G401 (cell line): ENCODE results near the gene MTARC2. TPM values are rescaled to one million over a fixed set of nuclear protein-coding genes. Genes with fewer than 3 reads are reported as not detected.

Experiments used
- DNase-seq: peaks from one replicate; pipeline ENCODE4 v3.0.0-alpha.2; 2015; ENCODE audit warnings: low spot score
- in situ Hi-C: cut with HindIII; loops from 2 replicates; pipeline ENCODE4 v1.10.0; 2016; ENCODE audit warnings: low sequenced_read_pairs, mixed read lengths
- total RNA-seq: library from RNA; depleted of rRNA; stranded (reverse); fragments of >200 nt; shearing (Covaris generic); gene quantifications from 2 replicates; pipeline ENCODE4 v1.2.3, GENCODE V29; 2014

MTARC2 gene
- total RNA-seq, 1 experiment from 2014 or later = not detected

DNA sequence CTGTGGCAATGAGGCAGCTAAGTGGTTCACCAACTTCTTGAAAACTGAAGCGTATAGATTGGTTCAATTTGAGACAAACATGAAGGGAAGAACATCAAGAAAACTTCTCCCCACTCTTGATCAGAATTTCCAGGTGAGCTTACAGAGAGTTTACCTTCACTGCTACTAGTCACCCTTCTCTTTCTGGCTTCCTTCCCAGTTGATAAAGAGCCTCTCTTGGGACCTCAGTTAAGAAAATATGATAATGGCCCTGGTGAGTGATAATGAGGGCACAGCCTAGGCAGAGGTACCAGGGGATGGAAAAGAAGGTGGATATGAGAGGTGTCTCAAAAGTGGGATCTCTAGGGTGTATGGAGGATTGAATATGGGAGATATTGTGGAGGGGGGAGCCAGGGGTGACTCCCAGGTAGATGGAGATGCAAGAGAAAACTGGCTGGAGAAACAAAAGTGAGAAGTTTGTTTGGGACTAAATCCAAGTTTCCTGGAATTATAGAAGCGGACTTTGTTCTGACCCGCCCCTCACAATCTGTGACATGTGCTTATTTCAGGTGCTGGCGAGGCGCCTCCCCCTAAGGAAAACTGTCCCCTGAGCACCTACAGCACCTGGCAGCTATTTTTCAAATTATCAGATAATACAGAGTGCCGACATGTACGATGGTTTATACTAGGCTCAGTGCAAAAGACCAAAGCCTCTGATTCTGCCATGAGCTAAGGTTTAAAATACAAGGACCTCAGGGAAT lies 13.7 kb downstream of the MTARC2 start:
- in situ Hi-C loops = no loop called here
- no peak for DNase-seq

DNA sequence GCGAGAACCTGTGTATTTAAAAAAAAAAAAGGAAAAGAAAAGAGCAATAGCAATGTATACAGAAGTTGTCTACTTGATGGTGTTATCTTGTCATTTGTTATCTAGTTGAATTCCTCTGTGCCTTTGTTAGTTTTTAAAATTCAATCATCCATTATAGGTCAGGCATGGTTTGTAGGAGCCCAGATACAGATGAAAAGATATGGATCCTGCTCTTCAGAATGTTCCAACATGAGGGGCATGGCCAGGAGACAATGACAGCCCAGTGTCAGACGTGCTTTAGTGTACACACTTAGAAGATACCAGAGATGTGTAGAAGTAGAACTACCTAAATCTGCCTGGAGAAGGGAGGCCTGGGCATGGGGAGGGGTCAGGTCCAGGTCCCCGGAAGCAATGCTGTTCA lies 16.6 kb downstream of the MTARC2 start:
- DNase-seq = no peak
- in situ Hi-C loops = no loop called here

DNA sequence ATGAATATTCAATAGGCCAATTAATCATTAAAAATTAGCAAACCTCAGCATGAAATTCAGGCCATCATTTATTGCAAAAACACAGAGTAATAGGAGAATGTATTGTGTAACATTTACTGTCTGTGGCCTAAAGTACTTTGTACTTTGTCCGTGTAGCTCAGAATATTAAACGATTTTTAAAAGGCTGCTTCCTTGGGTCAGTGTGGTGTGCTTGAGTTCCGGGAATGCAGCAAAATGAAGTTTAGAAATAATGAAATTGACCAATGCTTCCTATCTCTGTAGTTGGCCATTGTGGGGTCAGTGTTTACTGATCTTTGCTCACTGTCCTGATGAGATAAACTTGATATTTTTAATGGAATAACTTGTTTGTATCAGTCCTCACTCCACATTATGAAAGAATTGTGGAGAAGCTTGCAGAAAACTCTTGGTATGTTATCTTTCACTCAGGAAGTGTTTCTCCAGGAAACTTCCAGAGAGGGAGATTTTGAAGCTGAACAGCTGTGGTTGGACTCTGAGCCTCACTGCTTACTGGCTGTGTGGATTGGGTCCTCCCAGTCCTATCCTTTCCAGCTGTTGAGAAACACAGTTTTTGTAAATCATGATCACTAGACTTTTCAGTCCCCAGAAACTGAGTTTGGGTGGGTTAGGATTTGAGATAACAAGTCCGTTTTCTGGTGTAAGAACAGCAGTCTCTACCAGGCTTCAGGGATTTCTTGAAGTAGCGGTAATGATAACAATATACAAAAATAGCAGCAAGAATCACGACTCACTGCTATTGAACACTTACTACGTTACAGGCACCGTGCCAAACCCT lies 19.4 kb downstream of the MTARC2 start:
- in situ Hi-C loops = no loop called here
- no peak for DNase-seq

DNA sequence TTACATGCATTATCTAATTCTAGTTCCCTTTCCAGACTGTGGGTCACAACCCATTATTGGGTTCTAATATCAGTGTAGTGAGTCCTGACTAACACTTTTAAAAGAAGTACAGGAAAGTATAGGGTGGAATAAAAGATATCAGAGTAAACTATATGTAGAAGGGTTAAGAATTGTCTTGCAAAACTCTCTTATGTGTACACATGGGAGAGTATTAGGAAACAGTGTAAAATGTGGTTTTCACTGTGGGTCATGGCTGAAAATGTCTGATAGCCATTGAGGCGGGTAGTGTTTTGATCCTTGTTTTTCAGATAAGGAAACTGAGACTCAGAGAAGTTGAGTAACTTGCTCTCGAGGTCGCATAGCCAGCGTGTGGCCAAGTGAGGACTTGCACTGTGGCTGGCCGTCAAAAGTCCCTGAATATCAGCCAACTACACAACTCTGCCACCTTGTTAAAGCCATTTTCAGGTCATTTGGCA lies 20.0 kb downstream of the MTARC2 start:
- in situ Hi-C loops = no loop called here
- no peak for DNase-seq

DNA sequence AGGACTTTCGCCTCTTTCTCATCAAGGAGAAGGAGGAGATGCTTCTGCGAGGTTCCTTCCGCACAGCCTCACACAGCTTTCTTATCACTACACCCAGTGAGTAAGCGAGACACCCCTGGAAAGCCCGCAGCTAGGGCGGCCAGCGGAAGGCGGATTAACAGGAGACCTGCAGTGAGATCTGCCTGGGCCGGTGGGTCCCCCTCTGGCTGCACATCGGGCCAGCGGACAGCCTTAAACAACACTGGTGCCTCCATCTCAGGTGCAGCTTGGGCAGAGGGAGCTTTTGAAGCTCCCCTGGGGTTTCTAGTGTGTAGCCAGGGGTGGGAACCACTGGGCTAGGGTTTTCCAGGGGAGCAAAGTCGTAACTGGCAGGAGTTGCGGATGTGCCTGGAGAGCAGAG lies 21.1 kb downstream of the MTARC2 start:
- in situ Hi-C loops = no loop called here
- DNase-seq = no peak

DNA sequence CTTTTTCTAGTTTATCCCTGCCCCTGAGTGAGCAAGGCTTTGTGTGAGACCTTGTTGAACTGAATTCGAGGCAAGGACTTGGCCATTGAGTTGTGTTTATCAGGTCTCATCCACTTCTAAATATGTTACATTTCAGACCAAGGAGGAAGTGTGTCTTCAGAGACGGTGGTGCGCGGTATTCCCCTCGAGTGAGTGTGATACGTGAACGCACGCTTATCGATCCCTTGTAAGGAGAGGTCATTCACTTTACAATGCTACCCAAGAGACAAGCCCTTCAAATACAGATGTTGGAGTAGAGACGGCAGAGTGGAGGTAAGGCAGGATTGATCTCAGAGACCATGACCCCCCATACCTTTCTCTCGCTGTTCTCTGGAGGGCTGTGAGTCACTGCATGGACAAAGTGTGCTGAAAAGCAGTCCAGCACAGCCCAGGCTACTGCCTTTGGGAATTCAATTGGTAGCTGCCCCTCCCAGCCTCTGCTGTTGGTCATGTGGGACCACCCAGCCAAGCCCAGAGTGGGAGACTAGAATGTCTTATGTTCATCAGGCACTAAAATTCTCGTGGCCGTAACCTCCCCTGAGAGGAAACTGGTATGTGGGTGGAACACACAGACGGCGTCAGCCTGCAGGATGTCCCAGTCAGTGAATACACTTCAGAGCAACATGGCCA lies 22.3 kb downstream of the MTARC2 start:
- in situ Hi-C loops = no loop called here
- DNase-seq = no peak

DNA sequence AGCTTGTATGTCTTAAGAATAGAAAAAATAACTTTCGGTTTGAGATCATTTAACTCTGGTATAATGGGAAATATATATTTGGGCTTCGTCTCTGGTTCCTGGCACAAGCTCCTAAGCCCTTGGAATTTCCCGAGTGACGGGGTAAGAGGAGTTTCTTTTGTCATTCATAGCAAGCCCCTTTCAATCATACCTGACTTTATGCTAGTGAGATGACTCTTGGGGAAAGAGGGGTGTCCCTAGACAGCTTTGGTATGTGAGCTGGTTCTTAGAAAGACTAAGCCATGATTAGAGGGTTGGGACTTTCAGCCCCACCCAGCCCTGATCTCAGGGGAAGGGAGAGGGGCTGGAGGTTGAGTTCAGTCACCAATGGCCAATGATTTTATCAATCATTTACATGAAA lies 24.7 kb downstream of the MTARC2 start:
- in situ Hi-C loops = no loop called here

DNA sequence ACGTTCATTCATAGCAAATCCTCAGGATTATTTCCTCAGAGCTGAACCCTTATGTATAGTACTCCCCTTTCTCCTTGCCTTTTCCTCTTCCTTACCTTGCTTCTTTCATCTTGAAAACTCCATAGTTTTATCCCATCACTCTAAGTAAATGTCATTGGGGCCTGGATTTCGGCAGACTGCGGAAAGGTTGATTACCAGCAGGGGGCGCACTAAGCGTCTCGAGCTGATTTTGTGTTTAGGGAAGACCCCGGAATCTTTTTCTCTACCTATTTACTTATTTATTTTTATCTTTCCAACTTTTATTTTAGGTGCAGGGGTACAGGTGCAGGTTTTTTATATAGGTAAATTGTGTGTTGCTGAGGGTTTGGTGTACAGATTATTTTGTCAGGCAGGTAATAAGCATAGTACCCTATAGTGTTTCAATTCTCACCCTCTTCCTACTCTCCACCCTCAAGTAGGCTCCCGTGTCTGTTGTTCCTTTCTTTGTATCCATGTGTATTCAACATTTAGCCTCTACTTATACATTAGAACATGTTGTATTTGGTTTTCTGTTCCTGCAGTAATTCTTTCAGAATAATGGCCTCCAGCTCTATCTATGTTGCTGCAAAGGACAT lies 27.2 kb downstream of the MTARC2 start:
- in situ Hi-C loops = no loop called here
- DNase-seq = peak; percentile 33

More for the DNA sequence above, 24.7 kb downstream of the MTARC2 start:
- no peak for DNase-seq

DNA sequence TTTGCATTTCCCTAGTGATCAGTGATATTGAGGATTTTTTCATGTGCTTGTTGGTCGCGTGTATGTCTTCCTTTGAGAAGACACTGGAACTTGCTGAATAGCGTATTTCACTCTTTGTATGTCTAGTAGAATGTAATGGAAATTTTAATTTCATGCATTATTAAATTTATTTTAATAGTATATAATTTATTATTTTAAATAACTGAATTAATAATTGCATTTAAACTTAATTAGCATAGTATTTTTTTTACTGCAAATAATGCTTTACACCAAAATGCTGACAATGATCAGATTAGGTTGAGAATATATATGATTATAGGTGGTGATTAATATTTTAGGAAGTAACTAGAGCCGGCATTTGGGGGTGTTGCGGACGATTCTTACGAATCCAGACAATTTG lies 28.1 kb downstream of the MTARC2 start:
- in situ Hi-C loops = no loop called here
- no peak for DNase-seq

DNA sequence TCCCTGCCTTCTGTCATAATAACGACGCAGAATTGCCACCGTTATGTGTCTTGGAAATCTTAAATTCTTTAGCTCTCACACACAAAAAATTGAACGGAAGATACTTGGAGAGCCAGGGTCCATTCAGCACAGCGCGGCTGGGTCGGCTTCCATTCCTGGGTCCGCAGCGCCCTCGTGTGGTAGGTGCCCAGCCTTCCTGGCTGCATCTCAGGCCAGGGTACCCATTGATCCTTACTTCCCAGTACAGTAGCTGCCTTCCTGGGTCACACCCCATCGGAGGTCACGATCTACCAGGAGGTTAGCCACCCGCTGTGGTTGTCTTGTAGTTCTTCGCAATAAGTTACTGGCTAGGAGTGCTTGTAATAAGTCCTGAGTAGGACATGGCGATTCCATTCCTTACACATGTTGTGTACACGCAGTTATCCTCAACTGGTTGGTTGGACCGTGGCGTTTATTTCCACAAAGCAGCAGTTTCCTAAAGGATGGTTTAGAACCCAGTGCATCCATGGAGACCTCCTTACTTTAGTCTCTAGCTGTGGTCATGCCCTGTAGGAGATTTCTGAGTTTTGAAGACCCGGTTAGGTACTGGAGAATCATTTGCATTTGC lies 28.7 kb downstream of the MTARC2 start:
- peak; percentile 77 for DNase-seq
- in situ Hi-C loops = no loop called here

DNA sequence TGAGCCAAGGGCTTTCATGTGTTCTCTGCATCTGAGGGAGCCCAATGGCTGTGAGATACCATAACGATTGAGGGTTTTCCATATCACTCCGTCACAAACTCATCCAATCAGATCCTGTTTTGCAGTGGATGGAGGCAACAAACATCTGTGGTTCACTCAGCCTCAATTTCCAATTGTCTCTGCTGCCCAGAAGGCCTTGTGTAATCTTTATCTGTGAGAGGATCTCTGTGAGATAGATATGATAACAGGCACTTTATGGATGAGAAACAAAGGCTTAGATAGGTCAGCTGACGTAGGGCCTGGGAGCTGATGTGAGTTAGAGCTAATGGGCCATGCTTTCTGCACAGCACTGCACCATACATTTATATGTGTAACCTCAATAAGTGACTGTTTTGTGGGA lies 35.3 kb downstream of the MTARC2 start:
- in situ Hi-C loops = no loop called here
- DNase-seq = no peak

DNA sequence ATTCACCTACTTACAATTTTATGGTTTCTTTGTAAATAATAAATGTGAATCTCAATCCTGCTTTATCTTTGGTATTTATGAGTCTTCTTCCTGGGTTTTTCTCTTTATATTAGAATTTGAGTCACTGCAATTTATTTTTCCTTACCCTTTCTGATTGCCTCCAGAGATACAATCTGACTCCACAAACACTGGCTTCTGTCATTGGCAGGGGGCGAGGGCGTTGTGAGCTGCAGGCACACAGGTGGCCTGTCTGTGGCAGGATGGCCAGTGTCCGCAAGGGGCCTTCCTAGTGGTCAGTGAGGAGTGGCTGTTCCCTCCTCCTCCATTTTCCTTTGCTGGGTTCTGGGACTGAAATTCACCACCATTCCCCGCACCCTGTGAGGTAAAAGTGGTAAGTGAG lies 36.6 kb downstream of the MTARC2 start:
- in situ Hi-C loops = no loop called here
- DNase-seq = no peak

DNA sequence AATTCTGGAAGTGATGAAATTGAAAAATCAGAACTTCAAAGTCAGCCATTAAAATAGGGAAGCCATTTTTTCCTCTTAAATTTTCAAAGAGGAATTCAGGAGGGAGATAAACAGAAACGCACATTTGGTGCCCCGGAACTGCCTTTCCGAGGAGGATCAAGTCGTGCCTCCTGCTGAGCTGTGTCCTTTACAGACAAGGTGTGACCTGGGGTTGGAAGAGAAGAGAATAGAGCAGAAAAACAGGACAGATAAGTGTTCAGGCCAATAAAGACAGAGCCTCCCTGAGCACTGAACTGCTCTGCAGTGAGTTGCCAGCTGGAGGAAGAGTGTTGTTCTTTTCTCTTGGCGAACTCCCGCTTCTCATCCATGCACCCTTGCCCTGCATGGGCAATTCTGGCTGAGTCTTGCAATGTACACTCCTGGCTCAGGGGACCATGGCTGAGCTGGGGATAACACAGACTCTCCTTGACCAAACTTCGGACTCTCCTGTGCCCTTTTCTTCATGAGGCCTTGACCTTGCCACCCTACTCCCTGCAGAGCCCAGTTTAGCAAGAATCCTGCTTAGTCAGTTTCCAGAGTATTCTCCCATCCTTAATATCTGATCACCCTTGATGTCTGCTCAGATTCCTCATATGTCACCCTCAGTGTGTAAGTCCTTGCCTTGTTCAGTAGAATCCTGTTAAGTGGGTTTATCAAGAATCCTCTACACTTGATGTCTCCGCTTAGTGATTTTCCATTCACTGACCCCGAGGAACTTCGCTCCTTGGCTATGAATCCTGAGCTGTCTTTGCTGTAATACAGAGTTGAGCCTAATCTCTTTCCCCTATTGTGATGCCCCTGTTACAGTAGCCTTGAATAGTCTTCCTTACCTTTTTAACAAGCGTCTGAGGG lies 37.3 kb downstream of the MTARC2 start:
- DNase-seq = no peak
- in situ Hi-C loops = no loop called here

DNA sequence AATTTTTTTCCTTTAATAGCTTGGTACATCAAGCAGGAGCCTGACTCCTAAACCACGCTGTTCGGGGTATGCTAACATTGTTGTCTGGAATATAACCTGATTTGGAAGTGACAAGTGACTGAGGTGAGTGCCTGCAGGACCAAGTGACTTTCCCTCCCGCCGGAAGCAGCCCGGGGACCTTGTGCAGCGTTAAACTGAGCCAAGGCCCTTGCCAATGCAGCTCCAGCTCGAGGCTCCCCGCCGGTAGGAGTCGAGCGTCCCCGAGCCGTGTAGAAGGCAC lies 37.9 kb downstream of the MTARC2 start:
- in situ Hi-C loops = no loop called here
- peak; percentile 58 for DNase-seq

DNA sequence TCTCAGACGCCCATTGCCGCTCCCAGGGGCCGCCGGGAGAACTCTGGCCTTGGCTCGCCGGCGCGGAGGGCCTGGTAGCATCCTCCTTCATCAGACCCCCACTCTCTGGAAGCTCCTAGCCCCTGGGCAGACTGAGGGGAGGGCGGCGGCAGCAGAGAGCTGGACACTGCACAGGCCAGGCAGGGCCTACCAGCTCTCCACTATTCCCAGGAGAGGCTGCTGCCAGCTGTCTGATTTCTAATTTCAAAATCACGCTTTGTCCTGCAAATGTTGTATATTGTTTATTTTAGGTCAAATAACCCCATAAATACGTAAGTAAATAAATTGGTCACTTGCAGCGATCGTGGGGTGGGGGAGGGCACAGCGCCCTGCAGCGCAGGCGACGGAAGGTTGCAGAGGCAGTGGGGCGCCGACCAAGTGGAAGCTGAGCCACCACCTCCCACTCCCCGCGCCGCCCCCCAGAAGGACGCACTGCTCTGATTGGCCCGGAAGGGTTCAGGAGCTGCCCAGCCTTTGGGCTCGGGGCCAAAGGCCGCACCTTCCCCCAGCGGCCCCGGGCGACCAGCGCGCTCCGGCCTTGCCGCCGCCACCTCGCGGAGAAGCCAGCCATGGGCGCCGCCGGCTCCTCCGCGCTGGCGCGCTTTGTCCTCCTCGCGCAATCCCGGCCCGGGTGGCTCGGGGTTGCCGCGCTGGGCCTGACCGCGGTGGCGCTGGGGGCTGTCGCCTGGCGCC lies 38.4 kb downstream of the MTARC2 start, which contains the start of gene MTARC1:
Gene MTARC1, plus strand, starts transcription at position 577 of the 732 bp plus-strand sequence. Its CDS starts 32 bp downstream, at position 609.
- in situ Hi-C loops = no loop called here
- DNase-seq = peak; percentile 86

DNA sequence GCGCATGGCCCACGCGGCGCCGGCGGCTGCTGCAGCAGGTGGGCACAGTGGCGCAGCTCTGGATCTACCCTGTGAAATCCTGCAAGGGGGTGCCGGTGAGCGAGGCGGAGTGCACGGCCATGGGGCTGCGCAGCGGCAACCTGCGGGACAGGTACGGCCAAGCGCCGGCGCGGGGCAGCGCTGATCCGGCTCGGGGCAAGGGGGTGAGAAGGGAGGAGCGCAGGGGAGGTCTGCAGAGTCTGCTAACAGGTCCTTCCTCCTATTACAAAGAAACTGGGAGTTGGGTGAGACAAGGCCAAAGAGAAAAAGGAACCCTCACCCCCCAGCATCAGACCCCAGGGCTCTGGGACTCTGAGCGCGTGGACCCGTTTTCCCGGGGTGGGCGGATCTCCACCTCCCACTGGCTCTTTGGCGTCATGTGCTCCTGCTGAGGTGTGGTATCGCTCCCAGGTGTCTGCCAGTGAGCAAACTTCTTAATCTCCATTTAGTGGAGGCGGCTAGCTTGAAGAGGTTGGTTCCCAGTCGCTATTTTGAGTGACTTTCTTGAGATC lies 39.0 kb downstream of the MTARC2 start:
- in situ Hi-C loops = no loop called here
- DNase-seq = peak; percentile 62

DNA sequence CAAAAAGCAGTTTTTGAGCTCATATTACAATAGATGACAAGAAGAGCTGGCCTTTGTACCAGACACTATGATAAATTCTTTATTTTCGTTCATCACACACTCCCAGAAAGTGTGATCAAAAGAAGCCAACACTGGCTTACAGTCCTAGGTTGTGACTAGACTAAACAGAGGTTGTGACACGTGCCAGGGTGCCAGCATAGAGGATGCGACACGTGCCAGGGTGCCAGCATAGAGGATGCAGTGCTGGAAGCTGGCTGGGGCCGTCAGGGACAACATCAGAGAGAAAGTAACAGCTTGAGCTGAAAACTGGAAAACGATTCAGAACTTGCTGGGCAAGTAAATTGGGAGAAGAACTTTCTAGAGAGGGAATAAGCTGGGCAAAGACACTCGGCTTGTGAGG lies 40.8 kb downstream of the MTARC2 start:
- in situ Hi-C loops = no loop called here
- no peak for DNase-seq
